HG02642 (cell line): ENCODE data around the gene C5orf58.
A peak's percentile ranks its signal among the peaks of the same experiment; 100 is the strongest.

Experiments
- ATAC-seq: cut with Tn5 transposase; IDR thresholded peaks from one replicate; pipeline ENCODE4 v1.9.1; 2021; ENCODE audit warnings: mild to moderate bottlenecking; ENCODE audit not compliant: unreplicated experiment, poor library complexity

Gene C5orf58

GRCh38 chr5:170277867-170278281, 45.1 kb downstream of the C5orf58 start:
- no peak for ATAC-seq

GRCh38 chr5:170278611-170279458, 46.0 kb downstream of the C5orf58 start:
- peak; percentile 94 for ATAC-seq

GRCh38 chr5:170279459-170279817, 46.7 kb downstream of the C5orf58 start:
- ATAC-seq: no peak

- no peak for ATAC-seq
These were observed 47.3 kb downstream of the C5orf58 start for GRCh38 chr5:170280011-170280493.

GRCh38 chr5:170283296-170283695, 50.5 kb downstream of the C5orf58 start:
- ATAC-seq: no peak

- ATAC-seq: no peak
These were observed 51.4 kb downstream of the C5orf58 start for GRCh38 chr5:170284231-170284630.

- no peak for ATAC-seq
These were observed 52.4 kb downstream of the C5orf58 start for GRCh38 chr5:170285181-170285580.

GRCh38 chr5:170286386-170286925, 53.7 kb downstream of the C5orf58 start:
- no peak for ATAC-seq

- no peak for ATAC-seq
These were observed 54.7 kb downstream of the C5orf58 start for GRCh38 chr5:170287532-170287931.

GRCh38 chr5:170288151-170288550, 55.4 kb downstream of the C5orf58 start:
- no peak for ATAC-seq

- ATAC-seq: no peak
These were observed 55.8 kb downstream of the C5orf58 start for GRCh38 chr5:170288551-170288950.

- ATAC-seq: no peak
These were observed 56.3 kb downstream of the C5orf58 start for GRCh38 chr5:170289121-170289520.

GRCh38 chr5:170289764-170290163, 57.0 kb downstream of the C5orf58 start:
- no peak for ATAC-seq

- no peak for ATAC-seq
These were observed 57.7 kb downstream of the C5orf58 start for GRCh38 chr5:170290498-170290897.

- no peak for ATAC-seq
These were observed 59.7 kb downstream of the C5orf58 start for GRCh38 chr5:170292179-170293104.

GRCh38 chr5:170293273-170293672, 60.5 kb downstream of the C5orf58 start:
- ATAC-seq: peak; percentile 70

- no peak for ATAC-seq
These were observed 61.3 kb downstream of the C5orf58 start for GRCh38 chr5:170294057-170294456.

- ATAC-seq: no peak
These were observed 61.8 kb downstream of the C5orf58 start for GRCh38 chr5:170294556-170294955.
